ENCODE measurements around the gene AFF3.

AFF3 gene

GRCh38 chr2:99918389-99918788 is 224.0 kb downstream of the AFF3 start:
- DNase-seq = no peak

GRCh38 chr2:99915108-99915675 is 227.2 kb downstream of the AFF3 start:
- DNase-seq = no peak

- no peak for DNase-seq
These were observed 230.7 kb downstream of the AFF3 start for GRCh38 chr2:99911736-99912135.

GRCh38 chr2:99910902-99911301 is 231.5 kb downstream of the AFF3 start:
- no peak for DNase-seq

GRCh38 chr2:99905636-99906035 is 236.8 kb downstream of the AFF3 start:
- DNase-seq = no peak

- DNase-seq = no peak
These were observed 237.4 kb downstream of the AFF3 start for GRCh38 chr2:99905025-99905424.

- DNase-seq = no peak
These were observed 238.4 kb downstream of the AFF3 start for GRCh38 chr2:99903981-99904380.

GRCh38 chr2:99900556-99900955 is 241.8 kb downstream of the AFF3 start:
- no peak for DNase-seq

GRCh38 chr2:99899882-99900281 is 242.5 kb downstream of the AFF3 start:
- DNase-seq = no peak

- DNase-seq = no peak
These were observed 243.1 kb downstream of the AFF3 start for GRCh38 chr2:99899058-99899855.

- no peak for DNase-seq
These were observed 243.9 kb downstream of the AFF3 start for GRCh38 chr2:99898336-99899048.

GRCh38 chr2:99891428-99891780 is 251.0 kb downstream of the AFF3 start:
- DNase-seq = no peak

GRCh38 chr2:99890568-99891427 is 251.6 kb downstream of the AFF3 start:
- no peak for DNase-seq

- no peak for DNase-seq
These were observed 253.8 kb downstream of the AFF3 start for GRCh38 chr2:99888617-99889016.

GRCh38 chr2:99886418-99886817 is 256.0 kb downstream of the AFF3 start:
- DNase-seq = no peak

- DNase-seq = no peak
These were observed 259.0 kb downstream of the AFF3 start for GRCh38 chr2:99883358-99883757.

GRCh38 chr2:99881901-99882591 is 260.3 kb downstream of the AFF3 start:
- DNase-seq = no peak

- DNase-seq = no peak
These were observed 261.5 kb downstream of the AFF3 start for GRCh38 chr2:99880964-99881294.

- no peak for DNase-seq
These were observed 262.0 kb downstream of the AFF3 start for GRCh38 chr2:99880148-99880963.

- DNase-seq = no peak
These were observed 262.9 kb downstream of the AFF3 start for GRCh38 chr2:99879481-99879880.

- DNase-seq = no peak
These were observed 263.6 kb downstream of the AFF3 start for GRCh38 chr2:99878581-99879350.
